HG02610 (cell line): Measurements from ENCODE around the gene VWA5B2.
"Not testable (repeated sequence)": the region's sequence is repeated elsewhere in the genome, so short reads cannot be mapped to it uniquely, and the experiment has no call there.

ENCODE experiments used
- ATAC-seq: cut with Tn5 transposase; IDR thresholded peaks from one replicate; pipeline ENCODE4 v1.9.1; 2021; ENCODE audit warnings: mild to moderate bottlenecking, moderate library complexity; ENCODE audit not compliant: unreplicated experiment

The VWA5B2 gene

GRCh38 chr3:184241141-184241446 lies 11.7 kb downstream of the VWA5B2 start:
- no peak for ATAC-seq

- ATAC-seq: no peak
Measured at GRCh38 chr3:184241447-184242296, 12.3 kb downstream of the VWA5B2 start.

- ATAC-seq: no peak
Measured at GRCh38 chr3:184242297-184242685, 12.9 kb downstream of the VWA5B2 start.

- peak; percentile 34 for ATAC-seq
Measured at GRCh38 chr3:184248454-184249411, 19.3 kb downstream of the VWA5B2 start, which contains the start of gene ALG3. ALG3 (minus strand) TSS chr3:184248962; CDS start chr3:184248940, 22 bp downstream.

- ATAC-seq: peak; percentile 88
Measured at GRCh38 chr3:184249412-184250166, 20.2 kb downstream of the VWA5B2 start, which contains the start of gene EEF1AKMT4. EEF1AKMT4 (plus strand) TSS chr3:184249672; CDS start chr3:184249695, 23 bp downstream.

- ATAC-seq: peak; percentile 68
Measured at GRCh38 chr3:184250167-184250828, 20.9 kb downstream of the VWA5B2 start.

- ATAC-seq: no peak
Measured at GRCh38 chr3:184255291-184256039, 26.1 kb downstream of the VWA5B2 start.

GRCh38 chr3:184257083-184257915 lies 27.9 kb downstream of the VWA5B2 start:
- no peak for ATAC-seq

GRCh38 chr3:184258926-184259325 lies 29.5 kb downstream of the VWA5B2 start:
- no peak for ATAC-seq

GRCh38 chr3:184259396-184259877 lies 30.1 kb downstream of the VWA5B2 start:
- ATAC-seq: no peak

GRCh38 chr3:184259878-184260723 lies 30.7 kb downstream of the VWA5B2 start:
- ATAC-seq: no peak

- no peak for ATAC-seq
Measured at GRCh38 chr3:184260724-184261269, 31.4 kb downstream of the VWA5B2 start.

- no peak for ATAC-seq
Measured at GRCh38 chr3:184261270-184261853, 32.0 kb downstream of the VWA5B2 start, which contains the start of gene CAMK2N2. CAMK2N2 (minus strand) TSS chr3:184261553; CDS start chr3:184261285, 268 bp downstream.

GRCh38 chr3:184261854-184262763 lies 32.7 kb downstream of the VWA5B2 start:
- no peak for ATAC-seq

GRCh38 chr3:184262764-184263179 lies 33.4 kb downstream of the VWA5B2 start:
- no peak for ATAC-seq

GRCh38 chr3:184267249-184267648 lies 37.9 kb downstream of the VWA5B2 start:
- ATAC-seq: not testable (repeated sequence)
